ENCODE data around the gene PTPRC.

The PTPRC gene

GRCh38 chr1:198611219-198611618 is 27.6 kb upstream of the PTPRC start:
- H3K27ac ChIP-seq, result no peak overlapping the region
- TF ChIP-seq, protein P1, sequence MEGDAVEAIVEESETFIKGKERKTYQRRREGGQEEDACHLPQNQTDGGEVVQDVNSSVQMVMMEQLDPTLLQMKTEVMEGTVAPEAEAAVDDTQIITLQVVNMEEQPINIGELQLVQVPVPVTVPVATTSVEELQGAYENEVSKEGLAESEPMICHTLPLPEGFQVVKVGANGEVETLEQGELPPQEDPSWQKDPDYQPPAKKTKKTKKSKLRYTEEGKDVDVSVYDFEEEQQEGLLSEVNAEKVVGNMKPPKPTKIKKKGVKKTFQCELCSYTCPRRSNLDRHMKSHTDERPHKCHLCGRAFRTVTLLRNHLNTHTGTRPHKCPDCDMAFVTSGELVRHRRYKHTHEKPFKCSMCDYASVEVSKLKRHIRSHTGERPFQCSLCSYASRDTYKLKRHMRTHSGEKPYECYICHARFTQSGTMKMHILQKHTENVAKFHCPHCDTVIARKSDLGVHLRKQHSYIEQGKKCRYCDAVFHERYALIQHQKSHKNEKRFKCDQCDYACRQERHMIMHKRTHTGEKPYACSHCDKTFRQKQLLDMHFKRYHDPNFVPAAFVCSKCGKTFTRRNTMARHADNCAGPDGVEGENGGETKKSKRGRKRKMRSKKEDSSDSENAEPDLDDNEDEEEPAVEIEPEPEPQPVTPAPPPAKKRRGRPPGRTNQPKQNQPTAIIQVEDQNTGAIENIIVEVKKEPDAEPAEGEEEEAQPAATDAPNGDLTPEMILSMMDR (conservative IDR thresholded peaks at IDR 0.05), result no peak

GRCh38 chr1:198612471-198613260 is 26.2 kb upstream of the PTPRC start:
- no peak overlapping the region for H3K27ac ChIP-seq

GRCh38 chr1:198617406-198617805 is 21.4 kb upstream of the PTPRC start:
- TF ChIP-seq, protein P1 (conservative IDR thresholded peaks at IDR 0.05), result no peak
- H3K27ac ChIP-seq, result no peak overlapping the region

More at GRCh38 chr1:198612471-198613260, 26.2 kb upstream of the PTPRC start:
- TF ChIP-seq, protein P1 (conservative IDR thresholded peaks at IDR 0.05), result no peak

DNA sequence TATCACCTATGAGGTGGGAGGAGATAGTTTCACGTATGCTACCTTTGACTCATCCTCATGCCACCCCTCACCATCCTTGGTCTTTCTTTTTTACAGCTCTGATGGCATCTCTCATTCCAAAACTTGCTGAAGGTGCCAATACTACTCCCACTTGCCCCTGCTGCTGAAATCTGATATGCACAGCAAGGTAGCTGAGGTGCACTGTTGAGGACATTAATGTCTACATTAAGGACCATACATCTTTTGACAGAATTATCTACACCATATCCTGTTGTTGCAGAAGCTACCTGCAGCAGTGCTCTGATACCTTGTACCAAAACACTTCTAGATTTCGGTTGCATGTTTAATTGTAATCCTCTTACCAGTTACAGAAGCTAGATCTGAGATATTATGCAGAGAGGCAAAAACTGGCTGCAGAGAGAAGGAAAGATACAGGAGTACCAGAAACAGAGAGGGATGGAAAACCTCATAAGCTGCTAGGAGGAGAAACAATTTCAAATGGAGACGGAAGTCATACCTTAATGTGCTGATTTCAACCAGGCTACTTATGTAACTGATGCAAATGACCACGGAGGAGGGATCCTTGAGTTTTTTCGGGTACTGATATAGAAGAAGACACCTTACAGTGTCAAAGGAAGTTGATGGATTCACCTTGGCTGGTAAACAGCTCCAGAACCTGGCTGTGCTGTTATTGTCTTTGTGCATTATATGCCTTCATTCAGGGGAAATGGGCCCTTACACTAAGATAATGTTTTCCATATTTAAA is 19.3 kb upstream of the PTPRC start:
- TF ChIP-seq, protein P1 (conservative IDR thresholded peaks at IDR 0.05), result no peak
- no peak overlapping the region for H3K27ac ChIP-seq

- TF ChIP-seq, protein P1 (conservative IDR thresholded peaks at IDR 0.05), result no peak
- no peak overlapping the region for H3K27ac ChIP-seq
Observed at GRCh38 chr1:198620218-198620617, 18.6 kb upstream of the PTPRC start.

- TF ChIP-seq, protein P1 (conservative IDR thresholded peaks at IDR 0.05), result no peak
- no peak overlapping the region for H3K27ac ChIP-seq
Observed at GRCh38 chr1:198620951-198621824, 17.7 kb upstream of the PTPRC start.

DNA sequence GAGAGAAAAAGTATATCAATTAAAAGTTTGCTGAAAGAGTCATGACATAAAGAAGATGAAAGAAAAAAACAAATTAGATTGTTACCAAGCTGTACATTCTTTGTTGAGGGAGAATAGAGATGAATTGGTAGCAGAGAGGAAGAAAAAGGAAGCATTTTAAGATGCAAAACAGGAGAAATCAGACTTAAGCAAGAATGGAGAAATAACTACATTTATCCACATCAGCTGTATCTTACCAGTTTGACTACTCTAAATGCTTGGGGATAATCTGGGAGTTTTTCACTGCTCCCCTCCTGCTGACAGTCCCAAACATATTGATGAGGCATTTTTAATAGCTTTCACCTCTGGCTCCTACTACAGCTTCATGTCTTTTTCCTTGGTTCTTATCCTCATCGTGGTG is 16.8 kb upstream of the PTPRC start:
- TF ChIP-seq, protein P1 (conservative IDR thresholded peaks at IDR 0.05), result no peak
- H3K27ac ChIP-seq, result no peak overlapping the region

Data from VCaP (cell line).